Stimulated activated CD4-positive, alpha-beta T cell treated with anti-CD3 and anti-CD28 coated beads, Interleukin-1b, Interleukin-23, amount 100 ng/mL, for 1 hour (primary cell): ENCODE results near the gene TRABD2B.
"Not testable (repeated sequence)": the region's sequence is repeated elsewhere in the genome, so short reads cannot be mapped to it uniquely, and the experiment has no call there.

ENCODE experiments used
- DNase-seq, 2 donors: peaks; one replicate each; pipeline ENCODE4 v3.0.0-alpha.2; 2020; ENCODE audit warnings: low read depth in 2 of 2

Gene TRABD2B

DNA sequence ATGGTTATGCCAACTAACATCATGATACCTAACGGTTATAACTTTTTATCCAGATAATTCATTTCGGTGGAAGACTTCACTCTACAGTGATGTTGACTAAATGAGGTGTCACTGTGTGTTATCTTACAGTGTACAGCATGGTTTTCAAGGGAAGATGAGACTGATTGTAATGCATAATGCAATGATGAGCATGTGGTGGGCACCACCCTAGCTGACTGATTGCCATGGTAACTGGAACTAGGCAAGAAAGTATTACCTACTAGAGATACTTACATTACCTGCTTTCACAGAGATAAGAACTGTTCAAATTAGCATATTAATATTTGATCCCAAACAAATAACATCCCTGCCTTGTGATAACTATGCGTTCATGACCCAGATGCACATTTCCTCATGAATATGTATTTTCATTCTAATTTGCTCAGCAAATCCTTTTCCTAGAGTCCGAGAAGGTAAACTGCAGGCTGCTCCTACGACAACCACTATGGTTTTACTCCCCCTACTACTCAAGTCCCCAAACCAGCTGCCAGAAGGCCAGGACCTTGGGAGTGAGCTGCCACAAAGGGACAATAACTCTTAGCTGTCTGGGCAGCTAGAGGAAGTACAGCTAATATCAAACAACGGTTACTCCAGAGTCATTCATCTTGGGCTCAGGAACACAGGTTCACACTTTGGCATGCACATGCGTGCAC, 29.2 kb downstream of the TRABD2B start:
- DNase-seq: no peak

GRCh38 chr1:47965816-47966215, 31.4 kb downstream of the TRABD2B start:
- DNase-seq: no peak

DNA sequence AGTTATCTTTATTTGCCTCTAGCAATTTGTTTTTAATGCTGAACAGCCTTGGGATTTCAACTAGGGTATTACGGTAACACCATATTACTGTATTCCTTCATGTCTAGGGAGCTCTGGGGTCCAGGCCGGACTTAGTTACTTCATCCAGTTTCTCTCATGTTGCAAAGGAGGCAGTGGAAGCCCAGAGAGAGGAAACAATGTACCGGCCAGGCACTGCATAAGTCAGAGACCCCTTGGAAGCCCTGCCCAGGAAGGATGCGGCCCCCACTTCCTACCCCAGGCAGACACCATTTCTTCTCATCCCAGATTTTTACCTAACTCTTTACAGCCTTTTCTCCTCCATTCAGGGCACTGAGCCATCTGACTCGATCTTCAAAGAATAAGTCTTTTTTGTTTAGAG, 32.5 kb downstream of the TRABD2B start:
- DNase-seq: no peak

DNA sequence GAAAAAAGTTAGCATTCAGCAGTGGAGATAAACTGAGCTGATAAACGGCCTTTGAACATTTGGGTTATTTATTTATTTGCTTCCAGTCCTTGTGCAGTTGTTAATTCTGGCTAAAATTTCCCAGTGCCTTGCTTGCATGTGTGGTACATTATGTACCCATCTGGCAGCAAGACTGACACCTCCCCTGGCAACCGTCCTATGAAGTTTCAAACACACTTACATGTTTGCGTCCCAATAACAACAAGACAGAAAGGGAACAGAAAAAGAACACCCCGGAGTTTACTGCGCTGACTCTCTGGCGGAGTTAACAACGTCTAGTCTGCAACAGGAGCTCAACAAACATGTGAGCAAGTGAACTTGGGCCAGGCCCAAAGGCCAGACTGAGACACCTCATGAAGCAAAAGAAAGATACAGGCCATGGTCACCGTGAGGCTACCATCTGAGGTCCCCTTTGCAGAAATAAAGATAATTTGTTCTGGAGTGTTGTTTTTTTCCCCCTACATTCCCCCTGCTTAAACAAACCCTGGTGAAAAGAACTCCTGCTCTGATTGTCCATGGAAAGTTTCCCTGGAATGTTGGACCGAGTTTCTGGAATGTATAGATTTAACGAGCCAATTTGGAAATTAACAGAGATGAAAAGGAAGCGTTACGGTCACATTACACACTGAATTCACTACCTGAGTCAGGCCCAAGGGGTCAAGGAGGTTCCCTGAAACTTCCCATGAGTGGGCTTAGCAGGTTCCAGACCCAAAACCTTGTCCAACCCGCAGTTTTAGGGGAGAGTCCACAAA, 33.4 kb downstream of the TRABD2B start:
- DNase-seq: no peak

DNA sequence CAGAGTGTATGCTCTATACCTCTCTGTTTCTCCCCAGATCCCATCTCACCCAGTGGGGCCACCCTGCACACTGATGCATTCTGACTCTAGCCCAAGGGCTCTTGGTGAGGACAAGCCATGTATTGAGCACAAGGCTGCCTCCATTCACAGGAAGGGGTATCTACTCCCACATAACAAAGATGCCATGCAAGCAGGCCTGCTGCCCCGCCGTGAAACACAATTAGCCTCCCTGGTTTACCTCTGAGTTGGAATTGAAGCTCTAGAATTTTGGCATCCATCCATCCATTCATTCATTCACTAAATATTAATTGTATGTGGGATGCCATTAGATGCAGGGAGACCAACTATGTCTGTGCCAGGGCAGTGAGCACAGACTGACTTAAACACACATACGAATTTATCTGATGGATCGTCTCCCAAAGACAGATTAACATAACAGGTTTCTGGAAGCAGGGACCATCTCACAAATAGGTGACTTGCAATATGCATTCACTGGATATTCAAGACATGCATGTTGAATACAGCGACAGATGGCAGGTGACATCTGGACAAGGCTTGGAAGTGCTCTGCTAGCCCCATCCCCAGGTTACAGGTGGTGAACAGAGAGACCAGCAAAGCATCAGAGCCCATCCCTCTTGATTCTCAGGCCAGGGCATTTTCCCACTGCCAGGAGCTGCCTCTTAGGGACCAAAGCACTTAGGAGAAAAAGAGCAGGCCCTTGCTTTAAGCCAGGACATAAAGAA, 34.3 kb downstream of the TRABD2B start:
- no peak for DNase-seq

GRCh38 chr1:47961835-47962234, 35.4 kb downstream of the TRABD2B start:
- not testable (repeated sequence) for DNase-seq

GRCh38 chr1:47956491-47956890, 40.7 kb downstream of the TRABD2B start:
- not testable (repeated sequence) for DNase-seq

DNA sequence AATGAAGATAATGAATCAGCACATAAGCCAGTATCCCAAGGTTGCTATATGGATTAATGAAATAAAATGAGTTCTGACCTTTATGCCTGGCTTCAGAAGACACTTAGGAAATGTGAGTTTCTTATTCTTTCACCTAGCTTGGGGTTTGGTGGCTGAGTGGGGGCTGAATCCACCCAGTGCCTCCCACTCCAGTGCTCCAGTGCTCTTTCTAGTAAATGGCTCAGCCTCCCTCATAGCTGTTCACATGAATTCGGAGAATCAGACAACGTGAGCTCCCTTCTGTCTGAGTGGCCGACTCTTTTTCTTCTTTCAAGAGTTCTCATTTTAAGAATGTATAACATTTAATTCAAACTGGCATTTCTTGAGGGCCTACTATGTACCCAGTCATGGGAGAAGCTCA, 43.5 kb downstream of the TRABD2B start:
- DNase-seq: no peak

GRCh38 chr1:47951545-47952235, 45.5 kb downstream of the TRABD2B start:
- no peak for DNase-seq

DNA sequence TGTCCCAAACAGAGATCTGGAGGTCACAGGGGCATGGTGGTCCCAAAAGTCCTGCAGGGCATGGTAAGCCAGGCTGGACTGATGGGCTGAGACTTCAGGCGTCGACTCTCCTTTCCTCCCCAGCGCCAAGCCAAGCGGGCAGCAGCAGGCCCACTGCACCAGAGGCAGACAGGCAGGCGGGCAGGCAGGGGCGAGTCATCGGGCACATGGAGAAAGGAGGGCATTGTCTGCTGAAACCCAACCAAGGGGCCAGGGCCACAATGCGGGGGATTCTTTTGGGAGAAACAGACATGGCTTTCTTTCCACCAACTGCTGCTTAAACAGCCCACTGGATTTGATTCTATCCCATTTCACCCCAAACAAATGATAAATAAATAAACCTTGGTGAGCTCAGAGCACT, 46.2 kb downstream of the TRABD2B start:
- no peak for DNase-seq

GRCh38 chr1:47950471-47950870, 46.7 kb downstream of the TRABD2B start:
- no peak for DNase-seq

GRCh38 chr1:47948126-47948525, 49.1 kb downstream of the TRABD2B start:
- DNase-seq: no peak

- no peak for DNase-seq
Observed at GRCh38 chr1:47947531-47947930, 49.7 kb downstream of the TRABD2B start.

DNA sequence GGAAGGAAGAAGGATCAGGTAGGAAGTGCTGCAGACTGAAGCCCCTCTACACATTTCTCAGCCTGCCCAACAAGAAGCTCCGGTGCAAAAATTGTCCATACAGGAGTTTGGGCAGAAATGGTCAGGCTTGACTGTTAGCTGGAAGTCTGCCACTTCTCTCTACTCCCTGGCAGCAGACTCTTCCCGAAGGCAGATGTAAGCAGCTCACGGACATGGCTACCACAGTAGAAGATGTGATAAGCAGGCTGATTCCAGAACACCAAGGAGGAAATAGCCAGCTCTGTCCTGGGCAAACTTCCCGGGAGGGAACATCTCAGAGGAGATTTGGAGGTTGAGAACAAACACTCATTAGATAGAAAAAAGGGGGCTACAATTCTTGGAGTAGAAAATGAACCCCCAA, 52.6 kb downstream of the TRABD2B start:
- DNase-seq: no peak

DNA sequence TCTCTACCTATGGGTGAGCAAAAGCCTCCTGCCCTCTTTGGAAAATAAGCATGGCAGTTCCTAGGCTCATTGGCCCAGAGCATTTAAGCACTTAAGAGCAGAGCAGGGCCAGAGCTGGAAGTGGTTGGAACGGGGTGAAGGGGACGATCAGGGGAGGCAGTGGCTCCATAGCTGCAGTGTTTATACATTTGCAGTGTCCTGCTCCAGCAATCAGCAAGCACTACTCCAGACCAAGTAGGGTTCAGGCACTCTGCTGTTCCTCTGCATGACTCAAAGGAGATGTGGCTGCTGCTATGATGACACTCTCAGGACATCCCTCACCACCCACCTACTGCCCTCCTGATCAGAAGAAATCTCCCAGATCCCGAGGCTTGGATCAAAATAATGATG, 55.0 kb downstream of the TRABD2B start:
- DNase-seq: no peak

- no peak for DNase-seq
Observed at GRCh38 chr1:47941609-47942239, 55.5 kb downstream of the TRABD2B start.

- DNase-seq: no peak
Observed at GRCh38 chr1:47940779-47941178, 56.4 kb downstream of the TRABD2B start.

DNA sequence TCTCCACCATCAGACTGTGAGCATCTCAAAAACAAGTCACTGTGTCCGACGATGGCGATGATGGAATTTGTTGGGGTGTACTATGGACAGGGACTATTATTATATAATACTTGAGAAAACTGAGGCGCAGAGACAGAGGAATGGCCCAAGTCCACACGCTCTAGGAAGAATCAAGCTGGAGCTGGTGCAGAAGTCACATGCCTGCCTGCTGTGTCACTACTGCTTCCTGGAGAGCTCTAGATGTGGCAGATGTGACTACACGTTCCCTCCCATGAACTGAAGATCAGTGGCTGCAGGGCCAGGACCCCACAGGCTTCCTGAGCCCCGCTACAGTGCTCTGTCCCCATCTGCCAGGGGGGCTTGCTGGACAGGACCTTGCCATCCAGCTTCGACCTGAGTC, 56.9 kb downstream of the TRABD2B start:
- DNase-seq: no peak

DNA sequence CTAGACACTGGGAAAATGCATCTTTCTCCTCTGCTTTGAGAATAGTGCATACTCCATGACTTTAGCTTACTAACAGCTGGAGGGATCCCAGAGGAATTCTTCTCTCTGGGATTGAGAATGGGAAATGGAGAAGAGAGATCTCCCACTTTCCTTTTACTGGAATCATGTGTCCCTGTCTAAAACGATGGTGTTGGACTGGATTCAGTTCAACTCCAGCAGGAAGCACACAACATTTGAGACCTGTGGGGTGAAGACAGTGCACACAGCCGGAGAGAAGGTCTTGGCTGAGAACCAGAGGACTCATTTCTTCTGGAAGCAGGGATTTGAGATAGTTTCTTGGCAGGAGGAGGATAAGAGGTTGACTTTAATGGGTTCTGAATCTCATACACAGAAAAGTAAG, 58.7 kb downstream of the TRABD2B start:
- DNase-seq: no peak

DNA sequence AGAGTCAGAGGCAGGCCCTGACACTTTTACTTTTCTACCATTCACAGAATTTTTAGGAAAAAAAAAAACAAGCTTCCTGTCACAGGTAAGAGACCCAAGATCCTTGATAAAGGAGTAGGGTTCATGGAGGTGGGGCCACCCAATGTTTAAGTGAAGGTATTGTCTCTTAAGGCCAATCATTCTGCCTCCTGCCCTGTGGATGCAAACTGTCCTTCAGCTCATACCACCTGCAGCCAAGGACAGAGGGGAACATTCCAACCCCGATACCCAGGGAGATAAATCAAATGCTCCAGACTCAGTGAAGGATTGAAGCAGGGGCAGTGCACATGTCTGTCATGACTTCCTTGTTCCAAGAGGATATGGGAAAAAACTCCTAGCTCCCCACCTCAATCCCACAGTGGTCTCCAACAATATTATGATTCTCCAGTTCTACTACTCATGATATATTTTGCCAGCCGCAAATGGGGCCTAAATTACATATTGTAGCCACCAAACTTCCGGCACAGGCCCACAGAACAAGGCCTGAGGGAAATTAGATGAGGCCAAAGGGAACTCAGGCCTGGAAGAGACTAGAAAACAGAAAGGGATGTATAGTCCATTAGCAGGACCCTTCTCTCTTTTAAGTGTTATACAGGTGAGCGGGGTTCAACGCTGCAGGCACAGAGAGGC, 59.5 kb downstream of the TRABD2B start:
- DNase-seq: no peak

- DNase-seq: no peak
Observed at GRCh38 chr1:47936916-47937551, 60.2 kb downstream of the TRABD2B start.
